GM19023 (cell line): Measurements from ENCODE around the gene CRTC1.

Experiments used
- ATAC-seq: cut with Tn5 transposase; IDR thresholded peaks from one replicate; pipeline ENCODE4 v1.9.1; 2021; ENCODE audit warnings: mild to moderate bottlenecking, moderate library complexity; ENCODE audit not compliant: unreplicated experiment

Gene CRTC1

GRCh38 chr19:18780631-18781030 is 97.2 kb downstream of the CRTC1 start:
- ATAC-seq = no peak

- no peak for ATAC-seq
These were observed 97.6 kb downstream of the CRTC1 start for GRCh38 chr19:18781047-18781600.

- no peak for ATAC-seq
These were observed 98.5 kb downstream of the CRTC1 start for GRCh38 chr19:18781885-18782527.

DNA sequence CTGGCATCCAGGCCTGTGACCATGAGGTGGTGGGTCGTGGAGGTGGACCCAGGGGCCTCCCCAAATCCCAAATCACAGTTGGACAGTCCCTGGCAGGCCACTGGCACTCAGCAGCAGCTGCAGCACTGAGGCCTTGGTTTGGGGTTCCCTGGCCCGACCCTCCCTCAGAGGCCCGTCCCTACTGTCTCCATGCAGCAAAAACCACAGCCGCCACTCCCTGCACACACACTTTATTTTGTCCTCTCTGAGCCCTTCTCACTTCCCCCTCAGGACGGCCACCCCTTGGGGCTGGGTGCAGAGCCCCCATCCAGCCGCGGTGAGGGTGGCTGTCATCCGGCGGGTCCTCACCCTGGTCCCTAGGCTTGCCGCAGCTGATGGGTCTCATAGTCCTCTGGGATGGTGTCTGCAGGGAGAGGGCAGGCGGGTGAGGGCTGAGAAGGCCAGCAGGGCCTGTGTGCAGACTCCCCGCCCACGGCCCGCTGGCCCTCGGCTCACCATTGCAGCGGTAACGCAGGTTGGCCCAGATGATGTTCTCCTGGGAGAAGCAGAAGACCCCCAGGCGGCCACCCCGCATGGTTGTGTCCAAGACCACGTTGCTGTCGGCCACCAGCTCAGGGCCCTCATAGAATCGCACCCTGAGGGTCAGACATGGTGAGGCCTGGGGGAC is 99.2 kb downstream of the CRTC1 start:
- ATAC-seq = no peak

- ATAC-seq = no peak
These were observed 100.7 kb downstream of the CRTC1 start for GRCh38 chr19:18783958-18784785.

- no peak for ATAC-seq
These were observed 101.3 kb downstream of the CRTC1 start for GRCh38 chr19:18784786-18785120.

DNA sequence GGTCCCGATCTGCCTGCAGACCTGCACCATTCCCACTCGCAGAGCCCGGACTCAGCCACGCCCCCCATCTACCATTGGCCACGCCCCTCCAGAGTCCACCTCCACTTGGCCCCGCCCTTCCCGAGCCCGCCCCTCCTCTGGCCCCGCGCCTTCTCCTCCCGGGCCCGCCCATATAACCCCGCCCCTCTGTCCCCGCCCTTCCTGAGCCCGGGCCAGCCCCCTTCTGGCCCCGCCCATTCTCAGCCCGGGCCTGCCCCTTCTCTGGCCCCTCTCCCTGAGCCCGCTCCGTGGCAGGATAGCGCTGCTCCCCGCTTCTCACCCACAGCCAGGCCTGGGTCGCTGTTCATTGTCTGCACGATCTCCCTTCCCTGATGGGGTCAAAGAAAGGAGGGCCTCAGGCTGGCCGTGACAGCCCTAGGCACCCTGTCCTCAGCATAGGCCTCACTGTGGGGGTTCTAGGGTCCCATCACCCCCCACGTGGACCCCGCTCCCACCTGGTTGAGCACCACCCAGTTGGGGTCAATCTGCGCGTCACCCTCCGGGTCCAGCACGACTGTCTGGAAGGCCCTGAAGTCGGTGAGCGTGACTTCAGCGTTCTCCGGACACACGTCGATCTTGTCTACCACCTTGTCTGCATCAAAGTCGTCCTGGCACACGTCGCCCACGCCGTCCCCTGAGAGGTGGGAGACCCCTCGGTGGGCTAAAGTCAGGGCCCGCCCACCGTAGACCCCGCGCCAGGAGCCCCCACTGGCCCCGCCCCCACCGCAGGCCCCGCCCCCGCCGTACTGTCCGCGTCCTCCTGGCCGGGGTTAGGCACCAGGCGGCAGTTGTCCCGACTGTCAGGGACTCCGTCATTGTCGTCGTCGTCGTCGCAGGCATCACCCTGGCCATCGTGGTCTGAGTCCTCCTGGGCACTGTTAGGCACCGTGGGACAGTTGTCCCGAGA is 102.0 kb downstream of the CRTC1 start:
- no peak for ATAC-seq

GRCh38 chr19:18788529-18789421 is 105.3 kb downstream of the CRTC1 start:
- no peak for ATAC-seq

GRCh38 chr19:18789422-18789869 is 106.0 kb downstream of the CRTC1 start:
- ATAC-seq = no peak

- ATAC-seq = no peak
These were observed 106.5 kb downstream of the CRTC1 start for GRCh38 chr19:18789883-18790565.

DNA sequence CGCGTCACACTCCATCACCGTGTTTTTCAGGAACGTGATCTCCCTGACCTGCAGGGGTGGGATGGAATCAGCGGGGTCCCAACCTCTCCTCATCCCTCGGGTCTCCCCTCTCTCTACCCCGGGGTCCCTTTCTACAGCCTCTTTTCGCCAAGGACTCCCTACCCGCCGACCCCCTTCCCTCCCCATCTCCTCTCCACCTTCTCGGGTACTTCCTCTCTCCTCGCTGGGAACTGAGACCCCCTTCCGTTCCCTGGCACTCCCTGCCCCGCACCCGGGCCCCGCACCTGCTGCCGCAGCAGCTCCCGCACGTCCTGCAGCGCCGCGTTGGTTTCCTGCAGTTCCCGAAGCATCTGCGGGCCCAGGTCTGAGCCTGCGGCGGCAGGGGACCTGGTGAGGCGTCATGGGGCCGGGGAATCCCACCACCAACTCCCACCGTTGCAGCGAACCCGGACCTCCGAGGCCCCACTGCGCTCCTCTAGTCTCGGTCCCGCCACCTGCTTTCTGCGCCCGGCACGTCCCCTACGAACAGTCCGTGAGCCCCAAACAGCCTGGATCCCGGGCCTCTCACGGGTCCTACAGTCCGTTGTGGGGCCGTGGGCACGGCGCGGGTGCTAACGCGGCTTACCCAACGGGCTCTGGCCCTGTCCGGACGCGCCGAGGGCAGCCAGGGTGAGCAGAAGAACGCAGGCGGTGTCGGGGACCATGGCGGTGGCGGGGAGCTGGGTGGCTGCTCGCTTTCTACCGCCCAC is 107.3 kb downstream of the CRTC1 start, which contains the start of gene COMP:
Gene COMP, minus strand, starts transcription at position 740 of the 749 bp plus-strand sequence. Its CDS starts 36 bp downstream, at position 704.
- no peak for ATAC-seq

DNA sequence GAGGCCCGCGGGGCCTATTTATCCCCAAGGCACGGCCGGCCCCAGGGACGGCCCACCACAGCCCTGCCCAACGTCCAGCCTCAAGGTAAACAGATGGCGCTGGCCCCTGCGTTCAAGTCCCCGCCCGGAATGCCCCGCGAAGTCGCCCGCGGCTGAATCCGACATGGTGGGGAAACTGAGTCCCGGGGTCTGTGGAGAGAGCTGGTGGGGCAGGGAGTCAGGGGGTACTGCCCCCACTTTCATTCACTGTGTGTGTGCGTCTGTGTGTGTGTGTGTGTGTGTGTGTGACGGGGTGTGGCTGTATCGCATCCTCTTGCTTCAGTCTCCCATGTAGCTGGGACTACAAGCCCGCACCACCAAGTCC is 107.8 kb downstream of the CRTC1 start:
- no peak for ATAC-seq

DNA sequence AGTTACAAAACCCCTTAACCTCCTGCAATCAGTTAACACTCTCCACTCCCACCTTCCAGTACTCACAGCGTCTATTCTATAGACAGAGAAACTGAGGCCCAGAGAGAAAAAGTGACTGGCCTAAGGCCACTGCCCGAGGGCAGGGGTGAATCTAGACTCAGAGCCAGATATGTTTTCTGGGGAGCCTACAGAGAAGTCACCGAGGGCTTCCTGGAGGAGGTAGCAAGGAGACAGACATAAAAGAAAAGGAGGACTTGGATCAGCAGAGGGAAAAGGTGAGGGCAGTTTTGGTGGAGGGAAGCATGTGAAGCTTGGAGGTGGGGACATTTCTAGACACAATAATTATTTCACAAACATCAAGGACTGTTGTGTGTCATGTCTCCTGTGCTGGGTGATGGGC is 109.2 kb downstream of the CRTC1 start:
- ATAC-seq = no peak

- no peak for ATAC-seq
These were observed 109.9 kb downstream of the CRTC1 start for GRCh38 chr19:18793144-18794028.

DNA sequence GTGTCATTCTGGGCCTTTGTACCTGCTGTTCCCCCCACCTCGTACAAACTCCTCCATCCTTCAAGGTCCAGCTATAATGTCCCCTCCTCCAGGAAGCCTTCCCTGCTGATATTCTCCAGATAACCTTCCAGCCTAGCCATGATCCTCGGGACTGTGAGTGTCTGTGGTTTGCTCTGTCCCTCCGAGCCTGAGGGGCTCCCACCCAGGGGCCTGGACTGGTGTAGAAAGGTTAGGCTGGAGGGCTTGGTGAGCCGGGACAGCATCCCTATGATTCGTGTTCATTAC is 110.5 kb downstream of the CRTC1 start:
- no peak for ATAC-seq

DNA sequence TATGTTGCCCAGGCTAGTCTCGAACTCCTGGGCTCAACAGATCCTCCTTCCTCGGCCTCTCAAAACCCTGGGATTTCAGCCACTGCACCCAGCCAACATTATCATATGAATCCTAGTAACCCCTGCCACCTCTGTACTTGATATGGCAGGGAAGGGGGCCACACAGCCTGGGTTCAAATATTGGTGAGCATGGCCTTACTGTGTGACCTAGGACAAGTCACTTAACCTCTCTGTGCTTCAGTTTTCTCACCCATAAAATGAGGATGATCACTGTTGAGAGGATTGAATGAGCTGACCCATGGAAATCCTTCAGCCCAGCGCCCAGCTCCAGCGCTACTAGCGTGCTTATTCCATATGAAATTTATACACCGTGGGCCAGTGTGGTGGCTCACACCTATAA is 111.2 kb downstream of the CRTC1 start:
- ATAC-seq = no peak

- no peak for ATAC-seq
These were observed 112.1 kb downstream of the CRTC1 start for GRCh38 chr19:18795540-18795939.
